ENCODE data around the gene ZCCHC8.
"Not testable (repeated sequence)": the region's sequence is repeated elsewhere in the genome, so short reads cannot be mapped to it uniquely, and the experiment has no call there.

The ZCCHC8 gene

GRCh38 chr12:122469856-122470255 lies 30.9 kb downstream of the ZCCHC8 start:
- DNase-seq: not testable (repeated sequence)

GRCh38 chr12:122467983-122468382 lies 32.7 kb downstream of the ZCCHC8 start:
- DNase-seq: no peak

- DNase-seq: peak; percentile 85 to 96 (median 91)
Measured at GRCh38 chr12:122464317-122465042, 36.3 kb downstream of the ZCCHC8 start.

GRCh38 chr12:122460641-122461040 lies 40.1 kb downstream of the ZCCHC8 start:
- DNase-seq: no peak

- DNase-seq: no peak
Measured at GRCh38 chr12:122460061-122460460, 40.7 kb downstream of the ZCCHC8 start.

GRCh38 chr12:122459211-122459610 lies 41.5 kb downstream of the ZCCHC8 start:
- DNase-seq: no peak

- DNase-seq: no peak
Measured at GRCh38 chr12:122458105-122459035, 42.4 kb downstream of the ZCCHC8 start.

GRCh38 chr12:122457627-122458026 lies 43.1 kb downstream of the ZCCHC8 start:
- no peak for DNase-seq

GRCh38 chr12:122454739-122455138 lies 46.0 kb downstream of the ZCCHC8 start:
- no peak for DNase-seq

- no peak for DNase-seq
Measured at GRCh38 chr12:122454250-122454721, 46.4 kb downstream of the ZCCHC8 start.

- DNase-seq: no peak
Measured at GRCh38 chr12:122452701-122453285, 47.9 kb downstream of the ZCCHC8 start.

- DNase-seq: peak; percentile 72 to 87 (median 82)
Measured at GRCh38 chr12:122449317-122449716, 51.4 kb downstream of the ZCCHC8 start.

- not testable (repeated sequence) for DNase-seq
Measured at GRCh38 chr12:122447825-122448224, 52.9 kb downstream of the ZCCHC8 start.

- not testable (repeated sequence) for DNase-seq
Measured at GRCh38 chr12:122446390-122446789, 54.3 kb downstream of the ZCCHC8 start.

GRCh38 chr12:122444071-122444470 lies 56.7 kb downstream of the ZCCHC8 start:
- DNase-seq: not testable (repeated sequence)

- not testable (repeated sequence) for DNase-seq
Measured at GRCh38 chr12:122438822-122439221, 61.9 kb downstream of the ZCCHC8 start.

- DNase-seq: no peak
Measured at GRCh38 chr12:122437656-122438121, 63.0 kb downstream of the ZCCHC8 start.

GRCh38 chr12:122435186-122435585 lies 65.5 kb downstream of the ZCCHC8 start:
- no peak for DNase-seq

GRCh38 chr12:122429043-122429442 lies 71.7 kb downstream of the ZCCHC8 start:
- not testable (repeated sequence) for DNase-seq

- no peak for DNase-seq
Measured at GRCh38 chr12:122427403-122427802, 73.3 kb downstream of the ZCCHC8 start.

GRCh38 chr12:122423258-122424165 lies 77.2 kb downstream of the ZCCHC8 start:
- peak; percentile 40 to 59 (median 43) for DNase-seq

GRCh38 chr12:122422730-122423257 lies 77.9 kb downstream of the ZCCHC8 start:
- peak; percentile 43 to 80 (median 53) for DNase-seq

All from suppressor macrophage treated with lipopolysaccharide for 1 hour (primary cell).